IMR-90 (cell line): ENCODE measurements around the gene TSPEAR. TPM values are rescaled to one million over a fixed set of nuclear protein-coding genes. Genes with fewer than 3 reads are reported as not detected.

Experiments used
- ATAC-seq: fragments of 200-7000 bp; cut with Tn5 transposase; 2 replicates; pipeline ENCODE4 v1.9.1; 2020; ENCODE audit warnings: low read depth, mild to moderate bottlenecking, moderate library complexity
- BruUV-seq: library from RNA; stranded (reverse); fragments of 400-500 nt; replicated peaks from 2 replicates; lab custom pipeline; 2021; lab: Mats Ljungman, UMichigan
- CTCF ChIA-PET: fragments of 300-600 bp; formaldehyde crosslinking; extraction: SDS; loops from one replicate; lab custom pipeline; 2021; ENCODE audit warnings: antibody characterized with exemption; lab: Yijun Ruan, JAX
- POLR2A ChIA-PET: fragments of 300-600 bp; sonication (Branson Sonifier 250); formaldehyde crosslinking; loops from one replicate; lab custom pipeline; 2022; ENCODE audit warnings: antibody characterized with exemption; ENCODE audit not compliant: unreplicated experiment; lab: Charles Lee
- DNase-seq: peaks from one replicate; pipeline ENCODE4 v3.0.0; 2013
- H2AFZ ChIP-seq: replicated peaks from 2 replicates; pipeline ENCODE3; 2013; ENCODE audit warnings: low read length, mild to moderate bottlenecking; ENCODE audit not compliant: poor library complexity
- H2AK5ac ChIP-seq: 2 replicates; pipeline ENCODE4 v1.6.1; 2013; ENCODE audit warnings: low read depth, low read length, inconsistent platforms
- H2AK9ac ChIP-seq: replicated peaks from 2 replicates; pipeline ENCODE3; 2013; ENCODE audit warnings: mild to moderate bottlenecking, low read depth, low read length, moderate library complexity; ENCODE audit not compliant: poor library complexity
- H2BK120ac ChIP-seq: 2 replicates; pipeline ENCODE4 v1.6.1; 2013; ENCODE audit warnings: low read depth, low read length, inconsistent platforms
- H2BK15ac ChIP-seq: 3 replicates; pipeline ENCODE4 v1.6.1; 2013; ENCODE audit warnings: low read depth, low read length, inconsistent platforms
- H2BK20ac ChIP-seq: 2 replicates; pipeline ENCODE4 v1.6.1; 2013; ENCODE audit warnings: low read depth, mild to moderate bottlenecking, inconsistent platforms, low read length, moderate library complexity
- H2BK5ac ChIP-seq: 2 replicates; pipeline ENCODE4 v1.6.1; 2013; ENCODE audit warnings: mild to moderate bottlenecking, low read depth, low read length, inconsistent platforms; ENCODE audit not compliant: poor library complexity, severe bottlenecking
- H3K14ac ChIP-seq: replicated peaks from 2 replicates; pipeline ENCODE4 v1.6.1; 2013; ENCODE audit warnings: low read depth, low read length, inconsistent platforms
- H3K18ac ChIP-seq: 2 replicates; pipeline ENCODE4 v1.6.1; 2013; ENCODE audit warnings: low read depth, low read length, control low read depth
- H3K23ac ChIP-seq: 2 replicates; pipeline ENCODE4 v1.6.1; 2013; ENCODE audit warnings: low read depth, low read length, inconsistent platforms
- H3K27ac ChIP-seq: 2 replicates; pipeline ENCODE4 v1.5.1; 2013; ENCODE audit warnings: mild to moderate bottlenecking, control low read depth, low read length; ENCODE audit not compliant: insufficient read depth
- H3K27me3 ChIP-seq: 2 replicates; pipeline ENCODE4 v1.6.1; 2013; ENCODE audit warnings: low read length; ENCODE audit not compliant: control insufficient read depth, insufficient read depth
- H3K36me3 ChIP-seq: 2 replicates; pipeline ENCODE4 v1.6.1; 2013; ENCODE audit warnings: low read length, mixed read lengths; ENCODE audit not compliant: control insufficient read depth, insufficient read depth
- H3K4ac ChIP-seq: 2 replicates; pipeline ENCODE4 v1.6.1; 2013; ENCODE audit warnings: low read depth, low read length, inconsistent platforms
- H3K4me1 ChIP-seq: 2 replicates; pipeline ENCODE4 v1.6.1; 2013; ENCODE audit warnings: low read length, mixed read lengths; ENCODE audit not compliant: control insufficient read depth, insufficient read depth
- H3K4me2 ChIP-seq: 2 replicates; pipeline ENCODE4 v1.6.1; 2013; ENCODE audit warnings: low read depth, mild to moderate bottlenecking, control low read depth, low read length, moderate library complexity
- H3K4me3 ChIP-seq: 2 replicates; pipeline ENCODE4 v1.5.1; 2013; ENCODE audit warnings: low read depth, mild to moderate bottlenecking, control low read depth, low read length, moderate library complexity; ENCODE audit not compliant: insufficient read depth
- H3K56ac ChIP-seq: 2 replicates; pipeline ENCODE4 v1.6.1; 2013; ENCODE audit warnings: low read length, inconsistent platforms; ENCODE audit not compliant: insufficient read depth; ENCODE audit errors: extremely low read depth
- H3K79me1 ChIP-seq, 2 experiments: 2 replicates each; pipeline ENCODE4 v1.6.1; 2013; ENCODE audit warnings: low read length in 2 of 2, inconsistent platforms in 1 of 2, low read depth in 1 of 2
- H3K9ac ChIP-seq: 2 replicates; pipeline ENCODE4 v1.6.1; 2013; ENCODE audit warnings: low read depth, low read length, control low read depth
- H3K9me1 ChIP-seq: 2 replicates; pipeline ENCODE4 v1.6.1; 2013; ENCODE audit warnings: low read length, inconsistent platforms; ENCODE audit not compliant: insufficient read depth
- H3K9me3 ChIP-seq: 2 replicates; pipeline ENCODE4 v1.6.1; 2013; ENCODE audit warnings: low read length; ENCODE audit not compliant: control insufficient read depth, insufficient read depth
- H4K20me1 ChIP-seq: 2 replicates; pipeline ENCODE4 v1.6.1; 2013; ENCODE audit warnings: low read length, inconsistent platforms; ENCODE audit not compliant: insufficient read depth
- H4K5ac ChIP-seq: 2 replicates; pipeline ENCODE4 v1.6.1; 2013; ENCODE audit warnings: mild to moderate bottlenecking, low read depth, low read length, control low read depth
- H4K8ac ChIP-seq, 2 experiments: 2 replicates each; pipeline ENCODE4 v1.6.1; 2013; ENCODE audit warnings: low read depth in 2 of 2, low read length in 2 of 2, control low read depth in 1 of 2, inconsistent platforms in 1 of 2
- H4K91ac ChIP-seq: 2 replicates; pipeline ENCODE4 v1.6.1; 2013; ENCODE audit warnings: low read depth, low read length, inconsistent platforms; ENCODE audit not compliant: insufficient read depth
- BHLHE40 ChIP-seq: fragments of 150-350 bp; IDR thresholded peaks from 2 replicates; pipeline ENCODE4 v1.6.1; 2016; ENCODE audit warnings: mild to moderate bottlenecking, low read depth, low read length
- CEBPB ChIP-seq: IDR thresholded peaks from 2 replicates; pipeline ENCODE4 v1.6.1; 2012; ENCODE audit warnings: low read depth, low read length, improper control_type of control experiment
- CHD1 ChIP-seq: IDR thresholded peaks from 2 replicates; pipeline ENCODE4 v1.6.1; 2012; ENCODE audit warnings: low read depth, low read length, improper control_type of control experiment
- CTCF ChIP-seq: conservative IDR thresholded peaks from 2 replicates; pipeline ENCODE4 v1.5.1; 2012; ENCODE audit warnings: mild to moderate bottlenecking, low read depth, low read length, improper control_type of control experiment
- ELK1 ChIP-seq: fragments of 150-350 bp; IDR thresholded peaks from 2 replicates; pipeline ENCODE4 v1.6.1; 2016; ENCODE audit warnings: low read depth, mild to moderate bottlenecking, low read length, moderate library complexity, borderline replicate concordance
- FOS ChIP-seq: fragments of 150-350 bp; IDR thresholded peaks from 2 replicates; pipeline ENCODE4 v1.6.1; 2016; ENCODE audit warnings: low read depth, low read length
- MAFK ChIP-seq: IDR thresholded peaks from 2 replicates; pipeline ENCODE4 v1.6.1; 2012; ENCODE audit warnings: low read depth, low read length, improper control_type of control experiment
- MAZ ChIP-seq: IDR thresholded peaks from 2 replicates; pipeline ENCODE4 v1.6.1; 2012; ENCODE audit warnings: low read depth, mild to moderate bottlenecking, low read length, improper control_type of control experiment, moderate library complexity, borderline replicate concordance
- MXI1 ChIP-seq: IDR thresholded peaks from 2 replicates; pipeline ENCODE4 v1.6.1; 2012; ENCODE audit warnings: low read depth, mild to moderate bottlenecking, low read length, moderate library complexity, borderline replicate concordance
- POLR2A ChIP-seq: IDR thresholded peaks from 2 replicates; pipeline ENCODE4 v1.6.1; 2012; ENCODE audit warnings: mild to moderate bottlenecking, low read depth, low read length
- RAD21 ChIP-seq: IDR thresholded peaks from 2 replicates; pipeline ENCODE4 v1.6.1; 2012; ENCODE audit warnings: low read length, improper control_type of control experiment
- RCOR1 ChIP-seq: IDR thresholded peaks from 2 replicates; pipeline ENCODE4 v1.6.1; 2012; ENCODE audit warnings: mild to moderate bottlenecking, low read length, improper control_type of control experiment; ENCODE audit not compliant: insufficient replicate concordance
- SMC3 ChIP-seq: fragments of 150-350 bp; IDR thresholded peaks from 2 replicates; pipeline ENCODE4 v1.6.1; 2016; ENCODE audit warnings: low read depth, mild to moderate bottlenecking, antibody characterized with exemption, low read length, moderate library complexity
- USF2 ChIP-seq: fragments of 150-350 bp; IDR thresholded peaks from 2 replicates; pipeline ENCODE4 v1.6.1; 2017; ENCODE audit warnings: mild to moderate bottlenecking, antibody characterized with exemption, low read length, low read depth
- WGBS, 2 experiments: methylation state at CpG; one replicate each; pipeline versions ENCODE4 v1.1.5 to v1.1.7; 2013; ENCODE audit warnings: missing lambda C conversion rate in 2 of 2; ENCODE audit not compliant: insufficient read length in 1 of 2; ENCODE audit errors: extremely low coverage in 2 of 2; 5-methylcytosine and 5-hydroxymethylcytosine counted together
- dilution Hi-C: fragments of 300-500 bp; cut with HindIII; formaldehyde crosslinking; loops from one replicate; pipeline ENCODE4 v1.14.3; 2018; ENCODE audit warnings: low sequenced_read_pairs; ENCODE audit not compliant: unreplicated experiment
- in situ Hi-C: fragments of 300-500 bp; cut with MboI; formaldehyde crosslinking; loops from 3 replicates; pipeline ENCODE4 v1.14.3; 2019; ENCODE audit warnings: low sequenced_read_pairs, inconsistent platforms, mixed read lengths
- intact Hi-C: fragments of 100-400 bp; cut with micrococcal nuclease; formaldehyde crosslinking; loops from 2 replicates; pipeline ENCODE4 v1.10.0; 2022
- polyA plus RNA-seq, 3 experiments: library from polyadenylated mRNA; depleted of rRNA; stranded (reverse); fragments of >200 nt; gene quantifications; 2 replicates each; pipeline ENCODE4 v1.2.3, GENCODE V29; 2012; ENCODE audit warnings: low replicate concordance in 1 of 3
- total RNA-seq: library from RNA; depleted of rRNA; stranded (reverse); fragments of >200 nt; gene quantifications from 2 replicates; pipeline ENCODE4 v1.2.3, GENCODE V29; 2012

The TSPEAR gene
- total and polyA plus RNA-seq, 2 of the 4 experiments (the other 2 are of a cell fraction) = not detected

- TF ChIP-seq RCOR1 = no peak
- TF ChIP-seq MXI1 = no peak
- TF ChIP-seq CEBPB = no peak
- no peak for TF ChIP-seq POLR2A
- TF ChIP-seq SMC3 = no peak
- no peak for TF ChIP-seq CHD1
- no peak for TF ChIP-seq BHLHE40
These were observed 244.9 kb downstream of the TSPEAR start (continued) for GRCh38 chr21:44466351-44466954.

- H2BK120ac ChIP-seq = no peak overlapping the region
- H3K9ac ChIP-seq = no peak overlapping the region
- H3K9me1 ChIP-seq = no peaks in the 10 kb centered on the region
- H4K5ac ChIP-seq = no peak overlapping the region
- H3K4me2 ChIP-seq = no peak overlapping the region
- 80% methylated on average over 1 of the region's 12 CpGs; no CpG with 5 or more reads in 1 of the 2 experiments for WGBS, 2 experiments
- intact Hi-C loops = no loop called here
- CTCF ChIA-PET = no interaction called here
- DNase-seq (no peak), ATAC-seq (no peak)
- no peaks in the 10 kb centered on the region for H4K20me1 ChIP-seq
- H3K4me3 ChIP-seq = no peak overlapping the region
- dilution Hi-C loops = no loop called here
- no peak overlapping the region for H2AFZ ChIP-seq
- H3K9me3 ChIP-seq = peaks cover 2% of the 10 kb centered on the region; the same call in 1 of the 2 replicates
- H3K18ac ChIP-seq = no peak overlapping the region
- in situ Hi-C loops = no loop called here
- no peaks in the 10 kb centered on the region for H3K79me1 ChIP-seq
- no peak overlapping the region for H3K23ac ChIP-seq
- H2AK9ac ChIP-seq = no peak overlapping the region
- no peak overlapping the region for H4K91ac ChIP-seq
- H3K4me1 ChIP-seq = no peaks in the 10 kb centered on the region
- no peak overlapping the region for H2BK20ac ChIP-seq
- BruUV-seq = no TSS peak
- H3K56ac ChIP-seq = no peak overlapping the region
- no peak overlapping the region for H2AK5ac ChIP-seq
- H3K14ac ChIP-seq = no peak overlapping the region
- H3K27ac ChIP-seq = no peak overlapping the region
- POLR2A ChIA-PET = no interaction called here
- no peak overlapping the region for H2BK15ac ChIP-seq
- no peak overlapping the region for H4K8ac ChIP-seq
- no peaks in the 10 kb centered on the region for H3K27me3 ChIP-seq
- H2BK5ac ChIP-seq = no peak overlapping the region
- H3K4ac ChIP-seq = no peak overlapping the region
- no peaks in the 10 kb centered on the region for H3K36me3 ChIP-seq
- TF ChIP-seq FOS = no peak
- TF ChIP-seq RAD21 = no peak
- no peak for TF ChIP-seq BHLHE40
- no peak for TF ChIP-seq MAFK
- TF ChIP-seq CTCF = no peak
- TF ChIP-seq POLR2A = no peak
- no peak for TF ChIP-seq USF2
- no peak for TF ChIP-seq ELK1
- no peak for TF ChIP-seq MAZ
- no peak for TF ChIP-seq RCOR1
These were observed 247.0 kb downstream of the TSPEAR start for GRCh38 chr21:44464351-44464750.
